Activated CD4-positive, alpha-beta T cell treated with anti-CD3 and anti-CD28 coated beads, Interleukin-2, amount 50 U/mL, for 24 hours (primary cell): ENCODE data around the gene MCM6.
A peak's percentile ranks its signal among the peaks of the same experiment; 100 is the strongest.
"Not testable (repeated sequence)": the region's sequence is repeated elsewhere in the genome, so short reads cannot be mapped to it uniquely, and the experiment has no call there.

Experiments
- DNase-seq, 2 donors: peaks; one replicate each; pipeline ENCODE4 v3.0.0-alpha.2; 2020; ENCODE audit warnings: low read depth in 1 of 2, low spot score in 1 of 2

MCM6 gene

DNA sequence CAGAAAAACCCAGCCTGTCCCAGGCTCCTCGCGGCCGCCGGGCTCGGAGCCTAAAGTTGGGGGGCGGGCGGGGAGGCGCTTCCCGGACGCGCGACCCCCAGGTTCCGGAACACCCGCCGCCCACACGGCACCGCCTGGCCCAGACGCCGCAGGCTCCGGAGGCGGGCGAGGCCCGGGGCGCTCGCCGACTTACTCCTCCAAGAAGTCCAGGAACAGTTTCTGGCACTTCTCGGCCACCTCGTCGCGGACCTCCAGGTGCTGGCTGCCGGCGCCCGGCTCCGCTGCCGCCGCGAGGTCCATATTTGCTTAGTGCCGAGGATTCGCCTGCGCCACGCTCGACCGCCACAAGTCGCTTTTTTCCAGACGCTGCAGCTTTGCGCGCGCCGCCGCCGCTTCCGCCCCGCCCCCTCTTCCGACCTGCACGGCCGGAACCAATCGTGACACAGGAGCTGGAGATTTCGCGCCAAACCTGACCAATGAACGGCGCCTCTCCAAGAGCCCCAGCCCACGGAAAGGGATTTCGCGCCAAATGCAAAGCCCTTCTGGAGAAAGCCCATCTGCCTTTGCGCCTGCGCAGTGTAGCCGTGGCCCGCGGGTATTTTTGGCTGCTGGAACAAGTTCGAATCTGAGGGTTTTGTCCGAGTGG lies at the start of gene MCM6:
TSS of gene MCM6 (minus strand) at position 378 of the 646 bp plus-strand sequence. CDS start at position 300, 78 bp downstream.
- peak; percentile 96 to 99 for DNase-seq

- DNase-seq = no peak
Measured at GRCh38 chr2:135925571-135925970, 49.3 kb upstream of the MCM6 start.

DNA sequence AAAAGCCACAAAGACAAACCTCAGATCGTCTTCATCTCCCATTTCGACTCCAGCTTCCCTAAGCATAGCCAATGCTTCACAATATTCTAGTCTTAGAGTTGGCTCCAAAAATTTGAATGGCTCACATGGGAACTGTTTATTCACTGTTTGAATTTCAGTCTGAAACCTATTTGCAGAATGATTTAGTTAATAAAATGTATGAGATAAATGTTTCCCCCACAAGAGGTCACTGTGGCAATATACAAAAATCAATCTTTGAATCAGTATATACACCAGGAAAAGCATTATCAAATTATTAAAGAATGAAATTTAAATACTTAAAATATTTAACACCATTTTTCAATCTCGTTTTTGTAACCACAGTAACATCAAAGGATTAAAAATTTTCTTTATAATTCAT lies 40.0 kb upstream of the MCM6 start:
- peak in 1 of 2 donors; percentile 6 for DNase-seq

- DNase-seq = no peak
Measured at GRCh38 chr2:135914485-135914884, 38.2 kb upstream of the MCM6 start.

GRCh38 chr2:135913727-135914365 lies 37.6 kb upstream of the MCM6 start:
- peak in 1 of 2 donors; percentile 46 for DNase-seq

DNA sequence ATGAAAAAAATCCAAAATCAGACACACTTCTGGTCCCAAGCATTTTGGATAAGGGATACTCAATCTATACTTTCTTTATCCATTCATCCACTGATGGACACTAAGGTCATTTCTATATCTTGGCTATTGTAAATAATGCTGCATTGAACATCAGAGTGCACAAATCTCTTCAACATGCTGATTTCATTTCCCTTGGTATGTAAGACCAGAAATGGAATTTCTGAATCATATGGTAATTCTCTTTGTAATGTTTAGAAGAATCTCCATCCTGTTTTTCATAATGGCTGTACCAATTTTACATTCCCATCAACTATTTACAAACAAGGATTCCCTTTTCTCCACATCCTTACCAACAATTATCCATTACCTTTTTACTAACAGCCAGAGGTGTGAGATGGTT lies 33.7 kb upstream of the MCM6 start:
- DNase-seq = no peak

GRCh38 chr2:135905679-135906078 lies 29.4 kb upstream of the MCM6 start:
- no peak for DNase-seq

GRCh38 chr2:135904341-135904989 lies 28.2 kb upstream of the MCM6 start:
- no peak for DNase-seq

DNA sequence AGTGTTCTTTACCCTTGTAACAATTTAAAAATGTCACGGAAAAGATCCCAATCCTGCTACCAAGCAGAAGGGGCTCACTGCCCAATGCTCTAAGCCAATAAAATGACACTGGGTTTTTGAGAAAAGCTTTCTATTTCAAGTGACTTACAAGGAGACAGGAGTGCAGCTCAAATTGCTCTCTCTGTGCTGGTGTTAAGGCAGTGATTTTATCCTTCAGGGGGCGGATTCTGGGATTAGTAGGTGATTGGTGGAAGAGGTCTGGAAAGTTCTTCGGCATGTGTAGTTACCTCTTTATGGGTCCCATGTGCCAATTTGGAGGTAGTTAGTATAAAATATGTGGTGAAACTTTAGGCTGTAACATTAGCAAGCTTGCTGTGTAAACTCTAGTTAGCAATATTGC lies 27.4 kb upstream of the MCM6 start:
- DNase-seq = no peak

GRCh38 chr2:135899567-135899966 lies 23.3 kb upstream of the MCM6 start:
- DNase-seq = no peak

DNA sequence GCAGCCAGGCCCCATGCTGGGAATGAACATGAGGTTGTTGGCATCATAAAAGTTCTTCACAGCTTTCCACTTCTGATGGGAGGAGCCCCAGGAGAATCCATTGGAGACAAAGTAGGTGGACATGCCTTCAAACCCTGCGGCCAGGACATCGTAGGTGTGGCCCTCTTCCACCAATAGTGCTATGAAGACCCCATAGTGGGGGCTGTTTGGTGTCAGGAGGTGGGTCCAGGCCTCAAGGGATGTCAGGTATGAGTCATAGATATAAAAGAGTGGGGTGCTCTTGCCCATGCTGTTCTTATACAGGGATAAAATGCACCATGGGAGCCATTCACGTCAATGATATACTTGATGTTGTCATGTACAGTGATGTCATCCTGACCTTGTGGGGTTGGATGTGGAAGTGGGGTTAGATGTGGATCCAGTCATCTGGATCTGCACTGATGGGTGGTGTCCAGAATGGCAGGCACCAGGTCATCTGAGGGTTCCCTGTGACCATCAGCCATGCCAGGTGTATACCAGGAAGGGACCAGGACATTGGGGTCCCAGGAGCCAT lies 22.1 kb upstream of the MCM6 start:
- DNase-seq = no peak

GRCh38 chr2:135894930-135895329 lies 18.7 kb upstream of the MCM6 start:
- DNase-seq = no peak

GRCh38 chr2:135893374-135893794 lies 17.1 kb upstream of the MCM6 start:
- DNase-seq = no peak

- DNase-seq = no peak
Measured at GRCh38 chr2:135890835-135891234, 14.6 kb upstream of the MCM6 start.

- no peak for DNase-seq
Measured at GRCh38 chr2:135890149-135890548, 13.9 kb upstream of the MCM6 start.

GRCh38 chr2:135888587-135888986 lies 12.3 kb upstream of the MCM6 start:
- DNase-seq = not testable (repeated sequence)

GRCh38 chr2:135885709-135886108 lies 9.5 kb upstream of the MCM6 start:
- DNase-seq = no peak

- DNase-seq = no peak
Measured at GRCh38 chr2:135882415-135882814, 6.2 kb upstream of the MCM6 start.

- DNase-seq = not testable (repeated sequence)
Measured at GRCh38 chr2:135876770-135877169, 527 bp upstream of the MCM6 start.

DNA sequence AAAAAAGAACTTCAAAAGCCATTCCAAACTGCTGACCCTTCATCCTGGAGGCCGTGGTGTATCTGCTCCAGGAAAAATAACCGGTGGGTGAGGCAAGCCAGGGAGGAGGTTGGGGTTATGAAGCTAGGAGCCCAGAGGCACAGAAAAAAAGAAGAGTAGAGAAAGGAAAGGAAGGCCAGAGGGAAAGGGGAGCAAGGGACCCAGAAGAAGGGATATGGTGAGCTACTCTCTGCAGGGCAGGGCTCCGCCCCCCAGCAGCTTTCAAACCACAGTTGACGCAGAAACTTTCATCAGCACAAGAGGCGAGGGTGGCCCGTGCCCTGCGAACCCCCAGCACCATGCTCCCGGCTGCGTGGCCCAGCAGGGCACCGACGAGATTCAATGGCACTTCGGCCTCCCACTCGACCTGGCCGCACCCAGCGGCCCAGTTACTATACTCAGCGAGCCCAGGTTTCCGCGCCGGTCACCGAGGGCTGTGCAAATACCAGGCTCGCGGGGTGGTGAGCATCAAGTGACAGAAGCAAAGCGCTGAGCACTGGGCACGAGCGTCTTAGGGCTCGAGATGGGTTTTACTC lies 665 bp downstream of the MCM6 start:
- DNase-seq = peak; percentile 51 to 72

DNA sequence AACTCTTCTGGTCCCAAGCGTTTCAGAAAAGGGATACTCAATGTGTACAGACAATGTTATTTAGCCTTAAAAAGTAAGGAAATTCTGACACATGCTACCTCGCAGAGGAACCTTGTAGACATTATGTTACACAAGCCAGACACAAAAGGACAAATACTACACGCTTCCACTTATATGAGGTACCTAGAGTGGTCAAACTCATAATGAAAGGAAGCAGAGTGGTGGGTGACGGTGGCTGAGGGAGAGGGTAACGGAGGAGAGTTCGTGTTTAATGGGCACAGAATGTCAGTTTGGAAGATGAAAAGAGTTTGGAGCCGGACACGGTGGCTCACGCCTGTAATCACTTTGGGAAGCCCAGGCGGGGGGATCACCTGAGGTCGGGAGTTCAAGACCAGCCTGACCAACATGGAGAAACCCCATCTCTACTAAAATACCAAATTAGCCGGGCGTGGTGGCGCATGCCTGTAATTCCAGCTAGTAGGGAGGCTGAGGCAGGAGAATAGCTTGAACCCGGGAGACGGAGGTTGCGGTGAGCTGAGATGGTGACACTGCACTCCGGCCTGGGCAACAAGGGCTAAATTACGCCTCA lies 1.4 kb downstream of the MCM6 start:
- DNase-seq = no peak
